OCI-LY3 (cell line): Measurements from ENCODE around the gene CRNN.

Source experiments
- CTCF ChIP-seq: fragments of 200-600, 300-600 bp; sonication (generic); IDR thresholded peaks from 2 replicates; pipeline ENCODE4 v1.5.1; 2014; ENCODE audit warnings: antibody characterized with exemption, low read length, low read depth
- EZH2phosphoT487 ChIP-seq: fragments of 200-600 bp; shearing (Covaris generic); IDR thresholded peaks from 2 replicates; pipeline ENCODE4 v1.6.1; 2018; ENCODE audit warnings: antibody characterized with exemption, mixed run types, low read depth

GRCh38 chr1:152448095-152448494 is 34.0 kb upstream of the CRNN start:
- no peak for TF ChIP-seq CTCF
- no peak for TF ChIP-seq EZH2phosphoT487
